Erythroblast (primary cell): Measurements from ENCODE around the gene BNIP1.

Experiments
- GATA1 ChIP-seq: IDR thresholded peaks from 2 replicates; pipeline ENCODE4 v1.6.1; 2011; ENCODE audit warnings: low read depth, mild to moderate bottlenecking, control low read depth, low read length, moderate library complexity
- POLR2A ChIP-seq: IDR thresholded peaks from 2 replicates; pipeline ENCODE4 v1.6.1; 2011; ENCODE audit warnings: mild to moderate bottlenecking, low read length

- TF ChIP-seq POLR2A (no peak), GATA1 (no peak)
Observed at GRCh38 chr5:173210877-173211276, 66.5 kb downstream of the BNIP1 start.
